CD4-positive, alpha-beta T cell treated with Interleukin-4 for 4 hours (primary cell): ENCODE data around the gene OXCT2.

Source experiments
- DNase-seq: peaks from one replicate; pipeline ENCODE4 v3.0.0-alpha.2; 2020

Gene OXCT2

GRCh38 chr1:39732730-39733129 lies 38.4 kb downstream of the OXCT2 start:
- no peak for DNase-seq

GRCh38 chr1:39729842-39730241 lies 41.3 kb downstream of the OXCT2 start:
- no peak for DNase-seq

GRCh38 chr1:39729030-39729429 lies 42.1 kb downstream of the OXCT2 start:
- no peak for DNase-seq

- no peak for DNase-seq
Measured at GRCh38 chr1:39727932-39728317, 43.2 kb downstream of the OXCT2 start.

- DNase-seq, result peak; percentile 12
Measured at GRCh38 chr1:39727221-39727931, 43.8 kb downstream of the OXCT2 start.

- DNase-seq, result no peak
Measured at GRCh38 chr1:39726600-39726999, 44.5 kb downstream of the OXCT2 start.

- DNase-seq, result no peak
Measured at GRCh38 chr1:39722495-39722894, 48.7 kb downstream of the OXCT2 start.

GRCh38 chr1:39721664-39722063 lies 49.5 kb downstream of the OXCT2 start:
- no peak for DNase-seq

GRCh38 chr1:39720094-39720999 lies 50.8 kb downstream of the OXCT2 start:
- peak; percentile 78 for DNase-seq
